ENCODE measurements around the gene GRID2. TPM values are rescaled to one million over a fixed set of nuclear protein-coding genes. Genes with fewer than 3 reads are reported as not detected.
"Not testable (repeated sequence)": the region's sequence is repeated elsewhere in the genome, so short reads cannot be mapped to it uniquely, and the experiment has no call there.

The GRID2 gene
- total RNA-seq, result not detected in 2 replicates

DNA sequence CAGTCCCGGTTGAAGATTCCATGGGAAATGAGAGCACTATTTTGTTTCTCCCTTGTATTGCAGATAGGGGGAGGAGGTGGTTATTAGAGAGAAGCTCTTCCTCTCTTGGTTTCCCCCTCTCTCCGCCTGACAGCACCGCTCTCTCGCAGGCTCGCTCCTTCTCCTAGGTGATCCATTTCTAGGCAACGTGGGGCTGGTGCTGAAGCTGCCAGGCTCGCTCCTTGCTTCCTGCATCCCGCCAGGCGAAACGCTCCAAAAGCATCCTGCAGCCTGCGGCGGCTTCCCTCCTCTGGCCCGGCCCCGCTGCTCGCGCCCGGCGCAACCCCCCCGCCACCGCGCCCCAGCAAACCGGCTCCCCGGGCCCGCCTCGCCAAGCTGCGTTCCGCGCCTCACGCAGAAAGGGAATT lies at the start of gene GRID2:
Gene GRID2 (plus strand): TSS at position 346 of the 407 bp plus-strand sequence.
- DNase-seq (ENCODE audit: low read depth in 2 of 2), result no peak

DNA sequence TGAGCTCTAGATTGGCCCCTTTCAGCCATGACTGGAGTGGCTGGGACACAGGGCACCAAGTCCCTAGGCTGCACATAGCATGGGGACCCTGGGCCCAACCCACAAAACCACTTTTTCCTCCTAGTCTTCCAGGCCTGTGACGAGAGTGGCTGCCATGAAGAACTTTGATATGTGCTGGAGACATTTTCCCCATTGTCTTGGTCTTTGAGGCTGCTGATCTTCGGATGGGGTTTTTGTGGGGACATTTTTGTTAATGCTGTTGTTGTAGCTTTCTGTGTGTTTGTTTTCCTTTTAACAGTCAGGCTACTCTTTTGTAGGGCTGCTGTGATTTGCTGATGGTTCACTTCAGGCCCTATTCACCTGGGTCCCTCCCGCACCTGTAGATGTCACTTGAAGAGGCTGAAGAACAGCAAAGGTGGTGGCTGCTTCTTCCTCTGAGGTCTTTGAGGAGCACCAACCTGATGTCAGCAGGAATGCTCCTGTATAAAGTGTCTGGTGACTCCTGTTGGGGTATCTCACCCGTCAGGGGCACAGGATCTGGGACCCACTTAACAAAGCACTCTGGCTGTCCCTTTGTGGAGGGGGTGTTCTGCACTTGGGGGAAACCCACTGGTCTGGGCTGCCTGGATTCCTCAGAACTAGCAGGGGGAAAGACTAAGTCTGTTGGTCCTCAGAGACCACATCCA lies 49.6 kb upstream of the GRID2 start:
- no peak for DNase-seq (ENCODE audit: low read depth in 2 of 2)

DNA sequence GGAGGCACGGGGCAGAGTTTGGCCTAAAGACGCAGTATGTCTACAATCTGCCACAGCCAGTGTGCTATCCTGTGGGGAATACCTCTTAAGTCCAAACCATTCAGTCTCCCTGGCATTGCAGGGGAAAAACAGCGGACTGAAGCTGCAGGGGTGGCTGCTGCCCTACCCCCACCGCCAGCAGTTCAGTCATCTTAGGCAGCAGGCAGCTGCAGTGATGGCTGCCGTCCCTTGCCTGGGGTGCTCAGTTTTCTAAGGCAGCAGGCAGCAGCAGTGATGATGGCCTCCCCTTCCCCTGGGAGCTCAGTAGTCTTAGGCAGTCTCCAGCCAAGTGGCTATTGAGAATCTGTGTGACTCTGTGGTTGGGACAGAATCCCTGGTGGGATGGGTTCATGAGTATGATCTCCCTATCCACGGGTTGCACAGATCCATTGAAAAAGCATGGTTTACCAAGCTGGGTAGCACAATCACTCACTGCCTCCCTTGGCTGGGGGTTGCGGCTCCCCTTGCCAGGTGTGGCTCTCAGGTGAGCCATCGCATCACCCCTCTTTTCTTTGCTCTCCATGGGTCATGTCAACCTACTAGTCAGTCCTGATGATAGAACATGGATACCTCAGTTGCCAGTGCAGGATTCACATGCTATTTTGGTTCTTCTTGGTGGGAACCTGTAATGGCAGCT lies 48.9 kb upstream of the GRID2 start:
- no peak for DNase-seq (ENCODE audit: low read depth in 2 of 2)

DNA sequence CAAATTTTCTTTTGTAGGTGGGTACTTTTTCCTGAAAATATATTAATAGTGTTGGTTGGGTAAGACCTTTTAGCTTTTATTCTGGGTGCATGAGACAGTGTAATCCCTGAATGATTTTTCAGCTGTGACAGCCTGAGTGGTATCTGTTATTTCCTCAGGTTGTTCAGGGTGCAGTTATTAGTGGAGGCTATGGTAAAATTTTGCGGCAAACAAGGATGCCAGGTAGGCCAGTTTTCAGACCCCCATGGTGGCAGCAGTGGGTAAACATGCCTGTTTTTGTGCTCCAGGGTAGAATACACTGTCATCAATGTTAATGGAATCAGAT lies 47.9 kb upstream of the GRID2 start:
- no peak for DNase-seq (ENCODE audit: low read depth in 2 of 2)

DNA sequence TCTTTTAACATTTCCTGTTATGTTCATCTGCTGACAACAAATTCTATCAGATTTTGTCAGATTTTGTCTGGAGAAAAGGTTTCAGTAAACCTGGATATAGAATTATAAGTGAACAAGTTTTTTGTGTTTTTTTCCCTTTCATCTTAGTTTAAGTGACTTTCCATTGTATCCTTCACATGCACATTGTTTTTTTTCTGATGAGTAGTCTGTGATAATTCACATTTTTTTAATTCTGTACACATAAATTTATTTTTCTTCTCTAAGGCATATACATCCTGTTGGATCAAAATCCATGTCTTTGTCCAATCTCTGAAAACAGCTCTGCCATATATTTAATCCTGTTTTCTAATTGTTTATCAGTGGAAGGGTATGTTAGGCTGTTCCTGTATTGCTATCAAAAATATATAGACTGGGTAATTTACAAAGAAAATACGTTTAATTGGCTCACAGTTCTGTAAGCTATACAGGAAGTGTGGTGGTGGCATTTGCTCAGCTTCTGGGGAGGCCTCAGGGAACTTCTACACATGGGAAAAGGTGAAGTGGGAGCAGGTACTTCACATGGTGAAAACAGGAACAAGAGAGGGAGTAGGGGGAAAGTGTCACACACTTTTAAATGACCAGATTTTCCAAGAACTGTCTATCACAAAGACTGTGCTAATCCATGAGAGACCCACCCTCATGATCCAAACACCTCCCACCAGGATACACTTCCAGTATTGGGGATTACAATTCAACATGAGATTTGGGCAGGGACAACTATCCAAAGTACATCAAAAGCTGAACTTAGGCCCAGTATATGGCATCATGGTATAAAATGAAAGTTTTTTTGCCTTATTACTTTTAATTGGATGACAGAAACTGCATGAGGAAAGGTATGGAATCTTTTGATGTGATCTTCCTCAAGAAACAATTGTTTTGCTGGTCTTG lies 45.6 kb upstream of the GRID2 start:
- DNase-seq (ENCODE audit: low read depth in 2 of 2), result no peak

DNA sequence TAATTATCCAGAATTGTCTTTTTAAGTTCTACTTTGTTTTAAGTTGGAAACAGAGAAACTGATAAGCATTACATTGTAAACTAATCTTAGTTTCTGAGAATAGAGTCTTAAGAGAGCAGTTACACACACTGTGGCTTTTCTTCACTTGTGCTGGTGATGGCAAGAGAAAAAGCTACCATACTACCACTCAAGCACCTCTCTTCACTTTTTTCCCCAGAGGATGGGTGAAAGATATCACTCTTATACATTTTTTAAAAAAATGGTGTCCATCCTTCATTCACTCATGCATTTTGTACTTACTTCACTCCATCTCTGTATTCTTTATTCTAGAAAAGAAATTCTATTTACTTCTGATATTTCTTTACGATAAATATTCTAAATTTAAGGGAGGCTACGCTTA lies 42.5 kb upstream of the GRID2 start:
- DNase-seq (ENCODE audit: low read depth in 2 of 2), result no peak

DNA sequence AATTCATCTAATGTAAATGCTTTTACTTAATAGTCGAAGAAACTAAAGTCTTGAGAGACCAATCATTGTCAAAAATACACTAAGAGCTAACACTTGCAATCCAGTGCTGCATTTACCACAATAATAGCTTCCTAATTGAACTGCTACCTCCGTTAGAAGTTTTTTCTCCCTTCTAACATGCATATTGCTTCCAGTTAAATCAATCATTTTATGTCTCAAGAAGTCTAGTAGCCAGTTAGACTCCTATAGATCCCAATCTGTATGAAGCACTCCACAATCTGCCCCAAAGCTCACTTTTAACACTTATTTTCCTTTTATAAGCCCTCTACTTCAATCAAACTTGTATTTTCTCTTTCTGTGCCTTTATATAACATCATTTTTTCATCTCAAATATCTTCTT lies 41.4 kb upstream of the GRID2 start:
- no peak for DNase-seq (ENCODE audit: low read depth in 2 of 2)

DNA sequence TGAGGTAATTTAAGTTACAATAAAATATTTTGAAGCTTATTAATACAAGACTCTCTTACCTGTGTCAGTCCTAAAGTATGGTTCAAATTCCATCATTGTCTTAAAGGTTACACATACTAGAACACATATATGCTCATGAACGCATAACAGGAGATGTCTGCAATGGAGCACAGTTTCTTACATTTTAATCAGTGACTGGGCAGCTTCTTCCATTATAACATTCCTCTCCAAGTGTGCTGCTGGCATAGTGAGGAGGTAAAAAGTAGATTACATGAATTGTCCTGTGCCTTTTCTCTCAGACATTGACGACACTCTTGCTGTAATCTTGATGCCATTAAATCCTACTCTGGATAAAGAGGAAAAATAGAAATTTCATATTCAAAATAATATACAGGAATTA lies 40.8 kb upstream of the GRID2 start:
- DNase-seq (ENCODE audit: low read depth in 2 of 2), result no peak

DNA sequence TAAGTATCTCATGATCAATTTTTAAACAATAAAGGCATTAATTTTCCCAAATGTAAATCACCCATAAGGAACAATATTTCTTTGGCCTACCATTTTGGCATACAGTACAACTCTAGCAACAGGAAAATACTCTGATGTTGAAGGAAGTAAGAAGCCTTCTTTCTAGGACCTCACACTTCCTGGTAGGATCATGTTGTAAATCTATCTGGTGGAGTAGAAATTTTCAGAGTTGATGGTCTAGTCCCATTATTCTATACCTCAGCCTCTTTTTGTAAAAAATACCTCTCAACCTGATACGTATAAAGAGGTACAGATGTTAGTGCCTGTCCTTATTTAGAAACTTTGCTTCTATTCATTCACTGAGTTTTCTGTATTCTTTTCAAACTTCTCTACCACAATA lies 40.2 kb upstream of the GRID2 start:
- no peak for DNase-seq (ENCODE audit: low read depth in 2 of 2)

DNA sequence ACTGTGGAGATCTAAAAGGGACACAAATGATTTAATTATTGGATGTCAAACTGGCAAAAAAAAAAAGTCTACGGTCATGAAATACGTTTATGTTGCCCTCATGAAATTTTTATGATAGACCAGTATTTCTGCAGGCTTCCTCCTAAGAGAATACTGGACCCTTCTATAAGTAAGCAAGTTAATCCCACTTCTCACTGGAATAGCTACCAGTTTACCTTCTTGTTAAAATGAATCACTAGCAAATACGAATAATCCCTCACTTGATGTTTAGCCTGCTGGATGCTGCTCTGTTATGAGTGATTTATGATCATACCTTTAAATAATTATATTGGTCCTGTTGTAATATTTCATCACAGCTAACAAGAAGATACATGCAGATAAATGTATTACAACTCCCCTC lies 39.6 kb upstream of the GRID2 start:
- no peak for DNase-seq (ENCODE audit: low read depth in 2 of 2)

DNA sequence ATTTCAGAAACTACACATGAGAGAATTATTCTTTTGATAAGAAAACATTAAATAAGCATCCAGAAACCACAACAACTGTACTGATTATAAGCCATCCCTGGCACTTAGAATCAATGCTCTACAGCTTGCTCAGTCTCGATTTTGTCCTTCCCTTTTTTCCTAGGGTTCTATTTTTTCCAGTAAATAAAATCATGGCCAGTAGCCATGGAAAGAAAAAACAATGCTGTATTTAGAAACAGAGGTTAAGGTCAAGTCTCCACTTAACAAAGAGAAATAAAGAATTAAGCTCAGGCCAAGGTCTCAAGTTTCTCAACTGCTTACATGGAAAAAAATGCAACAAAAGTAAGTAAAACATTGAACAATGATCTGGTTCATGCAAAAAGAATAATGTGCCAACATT lies 38.7 kb upstream of the GRID2 start:
- no peak for DNase-seq (ENCODE audit: low read depth in 2 of 2)

DNA sequence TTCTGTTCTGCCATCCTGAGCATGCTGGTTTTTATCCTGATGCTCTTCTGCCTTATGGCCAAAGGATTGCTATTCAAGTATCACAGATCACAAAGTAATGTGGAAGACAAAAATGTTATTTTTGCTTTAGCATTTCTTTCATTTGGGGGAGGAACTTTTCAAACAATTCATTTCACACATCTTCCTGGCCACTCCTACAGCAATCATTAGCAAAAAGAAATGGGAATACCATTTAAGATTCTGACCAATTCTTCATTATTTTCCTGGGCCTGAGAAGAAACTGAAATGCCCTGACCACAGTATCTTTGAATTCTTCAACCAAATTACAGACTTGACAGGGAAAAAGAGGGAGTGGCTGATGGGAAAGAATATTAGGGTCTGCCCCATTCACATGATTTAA lies 38.0 kb upstream of the GRID2 start:
- DNase-seq (ENCODE audit: low read depth in 2 of 2), result no peak

DNA sequence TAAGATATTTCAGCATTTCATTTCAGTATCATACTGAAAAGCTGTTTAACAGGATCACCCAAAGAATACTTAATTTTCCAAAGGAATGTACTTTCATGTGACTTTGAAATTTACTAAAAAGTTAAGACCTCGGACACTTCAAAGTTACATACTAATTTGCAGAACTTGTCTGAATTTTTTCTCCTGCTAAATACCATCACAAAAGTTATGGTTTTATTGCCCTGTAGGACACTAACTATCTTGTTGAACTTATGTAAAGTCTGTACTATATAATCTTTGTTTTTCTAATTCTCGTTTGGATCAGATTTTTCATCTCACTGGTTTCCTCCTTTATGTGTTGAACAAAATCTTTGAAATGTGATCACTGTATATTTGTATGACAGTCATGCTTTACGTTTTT lies 37.2 kb upstream of the GRID2 start:
- no peak for DNase-seq (ENCODE audit: low read depth in 2 of 2)

DNA sequence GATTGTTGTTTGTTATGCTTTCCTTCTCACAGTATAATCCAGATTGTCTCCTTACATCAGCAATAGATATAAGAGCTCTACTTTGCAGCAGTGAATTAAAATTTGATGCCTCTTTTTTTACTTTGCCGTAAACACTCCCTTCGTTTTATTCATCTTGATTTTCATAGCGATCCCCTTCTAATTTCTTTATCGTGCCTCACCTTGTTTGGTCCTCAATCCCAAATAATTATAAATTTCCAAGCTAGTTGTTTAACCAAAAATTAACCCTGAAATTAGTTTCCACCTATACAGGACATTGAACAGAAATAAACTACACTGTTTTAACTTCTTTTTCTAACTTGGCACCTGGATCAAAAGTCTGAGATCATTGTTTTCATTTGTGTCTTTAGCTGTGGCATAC lies 35.1 kb upstream of the GRID2 start:
- no peak for DNase-seq (ENCODE audit: low read depth in 2 of 2)

DNA sequence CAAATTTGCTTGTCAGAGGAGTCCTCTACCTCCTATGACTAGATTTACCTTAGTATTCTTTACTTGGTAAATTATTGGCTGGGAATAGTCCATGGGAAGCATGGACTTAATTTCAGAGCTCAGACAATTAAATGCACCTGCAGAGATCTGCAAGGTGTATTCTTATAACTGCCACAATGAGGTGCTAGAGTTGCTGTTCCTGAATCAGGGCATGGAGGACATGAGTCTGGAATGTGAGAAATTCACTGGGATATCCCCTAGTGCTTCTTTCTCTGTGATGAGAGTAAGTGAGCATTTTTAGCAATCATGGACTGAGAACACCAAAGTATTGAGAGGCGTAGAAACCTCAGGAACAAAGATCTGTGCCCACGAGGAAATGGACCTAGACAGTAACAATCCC lies 32.9 kb upstream of the GRID2 start:
- no peak for DNase-seq (ENCODE audit: low read depth in 2 of 2)

DNA sequence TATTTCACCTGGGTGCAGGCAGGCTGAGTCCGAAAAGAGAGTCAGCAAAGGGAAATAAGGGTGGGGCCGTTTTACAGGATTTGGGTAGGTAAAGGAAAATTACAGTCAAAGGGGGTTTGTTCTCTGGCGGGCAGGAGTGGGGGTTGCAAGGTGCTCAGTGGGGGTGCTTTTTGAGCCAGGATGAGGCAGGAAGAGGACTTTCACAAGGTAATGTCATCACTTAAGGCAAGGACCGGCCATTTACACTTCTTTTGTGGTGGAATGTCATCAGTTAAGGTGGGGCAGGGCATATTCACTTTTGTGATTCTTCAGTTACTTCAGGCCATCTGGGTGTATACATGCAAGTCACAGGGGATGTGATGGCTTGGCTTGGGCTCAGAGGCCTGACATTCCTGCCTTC lies 32.2 kb upstream of the GRID2 start:
- DNase-seq (ENCODE audit: low read depth in 2 of 2), result not testable (repeated sequence)

DNA sequence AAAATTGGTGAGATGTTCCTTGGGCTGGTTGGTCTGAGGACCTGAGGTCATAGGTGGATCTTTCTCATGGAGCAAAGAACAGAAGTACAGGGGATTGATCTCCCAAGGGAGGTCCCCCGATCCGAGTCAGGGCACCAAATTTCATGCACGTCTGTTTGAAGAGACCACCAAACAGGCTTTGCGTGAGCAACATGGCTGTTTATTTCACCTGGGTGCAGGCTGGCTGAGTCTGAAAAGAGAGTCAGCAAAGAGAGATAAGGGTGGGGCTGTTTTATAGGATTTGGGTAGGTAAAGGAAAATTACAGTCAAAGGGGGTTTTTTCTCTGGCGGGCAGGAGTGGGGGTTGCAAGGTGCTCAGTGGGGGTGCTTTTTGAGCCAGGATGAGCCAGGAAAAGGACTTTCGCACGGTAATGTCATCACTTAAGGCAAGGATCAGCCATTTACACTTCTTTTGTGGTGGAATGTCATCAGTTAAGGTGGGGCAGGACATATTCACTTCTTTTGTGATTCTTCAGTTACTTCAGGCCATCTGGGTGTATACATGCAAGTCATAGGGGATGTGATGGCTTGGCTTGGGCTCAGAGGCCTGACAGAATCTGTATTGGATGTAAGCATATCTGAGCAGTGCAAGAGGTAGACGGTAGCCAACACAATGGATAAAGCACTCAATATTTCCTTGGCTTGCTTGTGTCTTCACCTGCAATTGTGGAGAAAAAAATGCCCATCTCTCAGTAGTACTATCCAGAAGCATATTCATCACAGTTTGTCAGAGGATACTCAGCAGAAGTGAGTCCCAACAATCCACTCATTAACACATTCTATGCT lies 26.5 kb upstream of the GRID2 start:
- DNase-seq (ENCODE audit: low read depth in 2 of 2), result not testable (repeated sequence)

DNA sequence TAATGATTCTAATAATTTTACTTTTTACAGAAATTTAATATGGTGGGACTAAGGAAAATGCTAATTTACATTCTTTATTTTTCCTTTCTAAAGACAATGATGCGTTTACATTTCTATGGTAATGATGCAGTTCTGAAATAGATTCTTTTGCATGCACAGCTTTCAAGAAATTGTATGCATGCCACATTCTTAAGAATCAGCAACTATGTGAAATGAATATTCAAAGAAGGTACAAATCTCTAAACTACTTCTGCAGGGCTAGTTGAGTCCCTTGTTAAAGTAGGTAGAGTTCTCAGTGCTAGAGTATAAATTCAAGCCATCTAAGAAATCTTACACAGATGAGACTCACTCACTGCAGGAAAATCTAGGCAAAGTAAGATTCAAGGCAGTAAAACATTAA lies 24.5 kb upstream of the GRID2 start:
- DNase-seq (ENCODE audit: low read depth in 2 of 2), result no peak

DNA sequence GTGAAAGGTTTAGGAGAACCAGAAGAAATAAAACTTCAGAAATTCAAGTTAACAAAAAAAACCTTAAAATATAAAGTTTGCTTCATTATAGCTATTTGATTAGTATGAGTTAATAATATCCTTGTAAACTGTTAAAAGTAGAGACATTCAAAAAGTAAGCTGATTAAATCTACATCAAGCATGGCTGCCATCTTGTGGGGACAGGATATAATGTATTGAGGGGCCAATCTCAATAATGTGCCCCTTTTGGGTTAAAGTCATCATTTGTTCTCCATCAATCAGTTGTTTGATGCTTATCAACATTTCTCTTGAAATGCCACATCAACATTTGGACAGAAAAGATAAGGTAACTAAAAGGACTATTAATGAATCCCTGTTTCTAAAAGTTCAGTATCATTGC lies 4.6 kb upstream of the GRID2 start:
- no peak for DNase-seq (ENCODE audit: low read depth in 2 of 2)

DNA sequence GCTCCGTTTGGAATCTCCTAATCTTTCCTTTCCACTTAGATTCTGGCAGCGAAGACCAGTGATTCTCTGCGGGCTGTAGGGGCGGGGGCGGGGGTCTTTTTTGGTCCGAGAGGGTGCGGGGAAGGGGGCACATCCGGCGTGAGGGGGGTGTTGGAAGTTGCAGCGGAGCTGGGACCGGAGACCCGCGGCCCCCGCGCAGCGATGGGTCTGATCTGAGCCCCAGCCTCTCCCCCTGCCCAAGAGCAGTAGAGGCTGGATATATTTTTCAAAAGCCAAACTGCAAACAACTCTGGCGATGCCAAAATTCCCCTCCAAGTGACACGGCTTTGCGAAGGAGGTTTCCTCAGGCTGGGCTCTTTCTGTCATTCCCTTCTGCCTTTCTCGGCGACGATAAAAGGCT lies 355 bp downstream of the GRID2 start:
- no peak for DNase-seq (ENCODE audit: low read depth in 2 of 2)

DNA sequence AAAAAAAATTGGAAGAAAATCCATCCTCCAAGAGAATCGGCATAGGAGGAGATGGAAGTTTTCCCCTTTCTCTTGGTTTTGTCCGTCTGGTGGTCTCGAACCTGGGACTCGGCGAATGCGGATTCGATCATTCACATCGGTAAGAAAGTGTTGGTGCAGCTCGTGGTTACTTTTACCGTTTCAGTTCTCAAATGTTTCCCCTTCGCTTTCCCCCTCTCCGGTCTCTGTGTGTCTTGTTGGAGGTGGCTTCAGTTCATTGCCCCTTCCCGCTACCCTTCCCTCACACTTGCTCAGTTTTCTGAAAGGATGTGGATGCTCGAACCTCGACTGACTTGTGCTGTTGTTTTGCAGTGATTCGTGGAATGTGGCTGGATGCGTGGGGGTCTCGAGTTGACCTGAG lies 840 bp downstream of the GRID2 start:
- no peak for DNase-seq (ENCODE audit: low read depth in 2 of 2)
